ENCODE measurements around the gene NPSR1.

DNA sequence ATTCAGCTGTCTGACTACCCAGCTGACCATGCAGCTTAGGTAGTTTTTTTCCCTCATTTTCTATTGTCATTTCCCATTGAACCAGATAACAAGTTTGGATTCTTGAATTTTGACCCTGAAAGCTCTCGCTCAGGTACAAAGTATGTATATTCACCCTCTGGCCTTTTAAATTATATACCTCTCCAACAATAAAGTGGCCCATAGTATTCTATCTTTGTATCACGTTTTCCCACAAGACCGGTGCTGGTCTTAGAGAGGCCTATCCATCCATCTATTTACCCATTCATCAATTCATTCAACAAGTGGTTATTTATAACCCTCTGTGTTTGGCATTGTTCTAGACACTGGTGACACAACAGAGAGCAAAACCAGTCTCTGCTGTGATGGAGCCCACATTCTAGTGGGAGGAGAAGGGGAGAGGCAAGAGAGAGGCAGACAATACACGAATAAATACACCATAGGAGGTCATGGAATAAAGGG is 35.2 kb upstream of the NPSR1 start:
- TF ChIP-seq POLR2AphosphoS5 (IDR thresholded peaks at IDR 0.05; ENCODE audit: low read depth, low read length) (no peak), POLR2A (IDR thresholded peaks at IDR 0.05; ENCODE audit: low read depth, low read length) (no peak), TAF1 (IDR thresholded peaks at IDR 0.05; ENCODE audit: borderline replicate concordance, low read depth, low read length) (no peak)
